T-helper 1 cell treated with Interleukin-12 subunit alpha and Interleukin-12 subunit beta and Interleukin-4 antibody, amounts not matched to agents 30 μg/mL and 1 μg/mL, for 36 hours (primary cell): Measurements from ENCODE around the gene RALBP1.

Experiments
- H3K27ac Mint-ChIP-seq: one replicate; pipeline ENCODE4 v1.8.0; 2021; ENCODE audit warnings: mild to moderate bottlenecking, mixed read lengths
- H3K27me3 Mint-ChIP-seq: one replicate; pipeline ENCODE4 v1.8.0; 2021; ENCODE audit warnings: low read depth, mixed read lengths
- H3K36me3 Mint-ChIP-seq: one replicate; pipeline ENCODE4 v1.8.0; 2021; ENCODE audit warnings: low read depth, mixed read lengths
- H3K4me1 Mint-ChIP-seq: one replicate; pipeline ENCODE4 v1.8.0; 2021; ENCODE audit warnings: low read depth, mixed read lengths
- H3K4me3 Mint-ChIP-seq: one replicate; pipeline ENCODE4 v1.8.0; 2021; ENCODE audit warnings: mild to moderate bottlenecking, moderate library complexity, mixed read lengths
- H3K9me3 Mint-ChIP-seq: one replicate; pipeline ENCODE4 v1.8.0; 2021; ENCODE audit warnings: mixed read lengths

RALBP1 gene

DNA sequence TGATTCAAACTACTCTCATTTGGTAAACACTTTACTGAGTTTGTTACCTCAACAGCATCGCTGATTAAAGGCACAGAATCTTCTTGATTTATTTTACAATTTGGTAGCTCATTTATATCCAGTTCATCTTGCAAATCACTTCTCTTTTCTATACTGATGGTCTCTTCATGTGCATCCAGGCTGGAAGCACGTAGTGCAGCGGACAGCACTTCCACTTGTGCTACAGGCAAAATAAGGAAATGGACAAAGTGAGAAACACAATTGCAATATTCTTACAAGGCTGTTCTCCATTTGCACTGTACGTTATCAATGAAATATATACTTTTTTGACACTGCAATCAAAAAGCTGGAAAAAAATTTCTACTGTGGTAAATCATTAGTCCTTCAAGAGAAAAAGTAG lies 88.0 kb downstream of the RALBP1 start:
- no peaks in the 10 kb centered on the region for H3K9me3 Mint-ChIP-seq
- no peaks in the 10 kb centered on the region for H3K4me1 Mint-ChIP-seq
- H3K27me3 Mint-ChIP-seq: no peaks in the 10 kb centered on the region
- H3K36me3 Mint-ChIP-seq: peaks cover 15% of the 10 kb centered on the region
- no peak overlapping the region for H3K4me3 Mint-ChIP-seq
- H3K27ac Mint-ChIP-seq: no peak overlapping the region

DNA sequence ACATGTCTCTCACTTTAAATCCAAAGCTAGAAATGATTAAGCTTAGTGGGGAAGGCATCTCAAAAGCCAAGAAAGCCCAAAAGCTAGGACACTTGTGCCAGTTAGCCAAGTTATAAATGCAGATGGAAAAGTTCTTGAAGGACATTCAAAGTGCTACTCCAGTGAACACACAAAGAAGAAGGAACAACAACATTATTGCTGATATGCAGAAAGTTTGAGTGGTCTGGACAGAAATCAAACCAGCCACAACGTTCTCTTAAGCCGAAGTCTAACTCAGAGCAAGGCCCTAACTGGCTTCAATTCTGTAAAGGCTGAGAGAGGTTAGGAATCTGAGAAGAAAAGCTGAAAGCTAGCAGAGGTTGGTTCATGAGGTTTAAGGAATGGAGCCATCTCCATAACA lies 90.1 kb downstream of the RALBP1 start:
- Mint-ChIP-seq H3K36me3 (peaks cover 16% of the 10 kb centered on the region), H3K9me3 (no peaks in the 10 kb centered on the region)

DNA sequence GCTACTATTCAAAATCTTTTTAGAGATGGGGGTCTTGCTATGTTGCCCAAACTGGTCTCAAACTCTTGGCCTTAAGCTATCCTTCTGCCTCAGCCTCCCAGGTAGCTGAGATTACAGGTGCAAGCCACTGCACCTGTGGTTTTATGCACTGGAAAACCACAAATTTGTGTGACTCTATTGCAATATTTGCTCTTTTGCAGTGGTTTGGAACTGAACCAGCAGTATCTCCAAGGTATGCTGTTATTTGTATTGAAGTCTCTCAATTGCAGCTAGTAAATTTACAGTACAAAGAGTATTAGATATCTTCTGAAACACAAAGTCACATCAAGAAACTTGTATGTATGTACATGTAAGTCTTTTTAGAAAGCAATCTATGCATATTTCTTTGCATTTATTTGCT lies 92.9 kb downstream of the RALBP1 start:
- H3K27me3 Mint-ChIP-seq: no peaks in the 10 kb centered on the region
- no peaks in the 10 kb centered on the region for H3K9me3 Mint-ChIP-seq
- no peak overlapping the region for H3K27ac Mint-ChIP-seq
- no peak overlapping the region for H3K4me3 Mint-ChIP-seq
- H3K36me3 Mint-ChIP-seq: peaks cover 19% of the 10 kb centered on the region
- no peaks in the 10 kb centered on the region for H3K4me1 Mint-ChIP-seq

More for the DNA sequence above, 90.1 kb downstream of the RALBP1 start:
- no peaks in the 10 kb centered on the region for H3K27me3 Mint-ChIP-seq
- no peak overlapping the region for H3K27ac Mint-ChIP-seq
- H3K4me3 Mint-ChIP-seq: no peak overlapping the region
- no peaks in the 10 kb centered on the region for H3K4me1 Mint-ChIP-seq

DNA sequence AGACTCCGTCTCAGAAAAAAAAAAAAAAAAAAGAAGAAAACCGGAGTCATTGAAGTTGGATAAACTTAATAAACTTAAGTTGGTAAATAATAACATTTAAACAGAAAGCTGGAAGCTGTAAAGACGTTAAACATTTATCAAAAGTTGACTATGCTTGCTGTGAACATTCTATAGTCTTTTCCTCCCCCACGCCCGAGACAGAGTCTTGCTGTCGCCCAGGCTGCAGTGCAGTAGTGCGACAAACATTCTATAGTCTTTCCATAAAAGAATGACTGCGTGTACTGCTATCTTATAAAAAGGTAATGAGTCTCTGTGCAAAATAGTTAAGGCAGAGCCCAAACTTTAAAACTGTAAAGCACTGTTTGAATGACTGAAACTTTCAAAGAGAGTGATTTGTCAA lies 93.9 kb downstream of the RALBP1 start:
- no peaks in the 10 kb centered on the region for H3K27me3 Mint-ChIP-seq
- no peak overlapping the region for H3K4me3 Mint-ChIP-seq
- H3K36me3 Mint-ChIP-seq: peaks cover 18% of the 10 kb centered on the region
- H3K9me3 Mint-ChIP-seq: no peaks in the 10 kb centered on the region
- H3K27ac Mint-ChIP-seq: no peak overlapping the region
- H3K4me1 Mint-ChIP-seq: no peaks in the 10 kb centered on the region

DNA sequence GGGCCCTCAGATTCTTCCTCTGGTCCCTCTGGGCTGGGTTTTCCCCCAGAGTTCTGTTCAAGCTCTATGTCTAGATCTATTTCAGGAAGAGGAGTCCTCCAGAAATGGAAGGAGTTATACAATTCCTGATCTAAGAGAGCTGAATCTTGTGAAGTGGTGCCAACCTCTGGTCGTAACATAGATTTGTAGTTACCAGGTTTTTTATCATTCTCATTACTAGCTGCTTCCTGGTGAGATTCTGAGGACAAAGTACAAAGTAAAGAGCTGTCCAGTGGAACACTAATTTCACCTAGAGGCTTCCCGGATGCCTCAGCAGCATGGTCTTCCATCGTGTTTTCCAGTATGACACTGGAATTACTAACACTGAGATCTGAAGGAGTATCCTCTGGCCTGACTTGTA lies 94.9 kb downstream of the RALBP1 start:
- Mint-ChIP-seq H3K4me3 (no peak overlapping the region), H3K27ac (no peak overlapping the region), H3K4me1 (no peaks in the 10 kb centered on the region), H3K27me3 (no peaks in the 10 kb centered on the region), H3K36me3 (peaks cover 17% of the 10 kb centered on the region), H3K9me3 (no peaks in the 10 kb centered on the region)

DNA sequence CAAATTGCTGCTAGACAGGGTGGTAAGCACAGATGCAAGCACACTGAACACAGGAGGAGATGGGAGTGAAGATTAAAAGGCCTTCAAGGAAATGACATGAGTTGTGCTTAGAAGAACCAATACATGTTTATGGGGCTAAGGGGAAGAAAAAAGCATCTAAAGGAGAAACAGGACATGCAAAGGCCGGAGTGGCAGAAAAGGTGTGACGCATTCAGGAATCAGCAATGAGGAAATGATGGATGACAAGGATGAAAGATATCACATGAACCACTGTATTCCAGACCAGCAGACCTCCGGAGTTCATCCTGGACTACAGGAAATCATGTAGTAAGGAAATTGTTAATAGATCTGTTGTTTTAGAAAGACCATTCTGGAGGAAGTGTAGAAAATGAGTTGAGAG lies 96.2 kb downstream of the RALBP1 start:
- Mint-ChIP-seq H3K27ac (no peak overlapping the region), H3K9me3 (no peaks in the 10 kb centered on the region)

DNA sequence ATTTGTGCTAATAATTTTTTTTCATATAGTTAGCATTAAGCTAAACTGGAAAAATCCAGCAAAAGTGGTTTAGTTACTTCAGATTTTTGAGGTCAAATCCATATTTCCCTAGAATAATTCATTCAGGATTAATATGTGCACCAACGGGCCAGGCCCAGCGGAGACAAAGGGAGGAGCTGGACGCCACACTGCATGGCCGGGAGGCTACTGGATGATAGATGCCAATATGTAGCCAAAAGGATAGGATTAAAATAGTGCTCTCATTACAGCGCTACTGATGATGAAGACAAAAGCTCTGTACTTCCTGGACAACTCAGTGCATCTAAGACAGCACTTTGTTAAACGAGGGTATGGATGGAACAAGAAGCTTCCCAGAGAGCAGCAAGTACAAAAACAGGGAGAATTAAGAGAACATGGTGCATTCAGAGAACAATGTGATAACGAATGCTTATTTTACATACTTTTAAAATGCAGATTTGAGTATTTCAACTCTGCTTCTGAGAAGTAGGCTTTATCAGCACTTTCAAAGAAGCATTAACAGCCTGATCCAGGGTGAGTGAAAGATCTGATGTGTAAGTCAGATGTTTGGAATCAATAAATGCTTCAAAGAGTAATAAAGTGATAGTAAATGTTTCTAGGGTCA lies 99.3 kb downstream of the RALBP1 start:
- H3K27ac Mint-ChIP-seq: no peak overlapping the region
- H3K4me1 Mint-ChIP-seq: no peaks in the 10 kb centered on the region
- no peaks in the 10 kb centered on the region for H3K9me3 Mint-ChIP-seq
- peaks cover 23% of the 10 kb centered on the region for H3K36me3 Mint-ChIP-seq
- no peak overlapping the region for H3K4me3 Mint-ChIP-seq
- no peaks in the 10 kb centered on the region for H3K27me3 Mint-ChIP-seq

More for the DNA sequence above, 96.2 kb downstream of the RALBP1 start:
- Mint-ChIP-seq H3K4me3 (no peak overlapping the region), H3K4me1 (no peaks in the 10 kb centered on the region), H3K27me3 (no peaks in the 10 kb centered on the region), H3K36me3 (peaks cover 23% of the 10 kb centered on the region)

DNA sequence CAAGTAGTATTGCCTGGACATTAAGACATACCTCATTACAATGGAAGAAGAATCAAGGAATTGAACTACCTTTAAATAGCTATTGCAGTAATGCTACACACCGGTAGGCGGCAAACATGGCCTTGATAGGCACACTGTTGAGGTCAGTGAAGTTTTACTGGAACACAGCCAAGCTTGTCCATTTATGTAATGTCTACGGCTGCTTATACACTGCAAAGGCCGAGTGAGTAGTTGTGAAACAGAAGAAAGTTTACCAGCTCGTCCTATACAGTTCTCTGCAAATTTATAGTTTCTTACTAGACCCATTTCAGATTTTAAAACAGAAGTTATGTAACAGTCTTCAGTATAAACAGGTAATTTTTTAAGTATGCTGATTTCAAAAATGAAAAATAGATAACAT lies 100.2 kb downstream of the RALBP1 start:
- Mint-ChIP-seq H3K27ac (no peak overlapping the region), H3K36me3 (peaks cover 27% of the 10 kb centered on the region), H3K9me3 (no peaks in the 10 kb centered on the region), H3K27me3 (no peaks in the 10 kb centered on the region), H3K4me1 (no peaks in the 10 kb centered on the region), H3K4me3 (no peak overlapping the region)

DNA sequence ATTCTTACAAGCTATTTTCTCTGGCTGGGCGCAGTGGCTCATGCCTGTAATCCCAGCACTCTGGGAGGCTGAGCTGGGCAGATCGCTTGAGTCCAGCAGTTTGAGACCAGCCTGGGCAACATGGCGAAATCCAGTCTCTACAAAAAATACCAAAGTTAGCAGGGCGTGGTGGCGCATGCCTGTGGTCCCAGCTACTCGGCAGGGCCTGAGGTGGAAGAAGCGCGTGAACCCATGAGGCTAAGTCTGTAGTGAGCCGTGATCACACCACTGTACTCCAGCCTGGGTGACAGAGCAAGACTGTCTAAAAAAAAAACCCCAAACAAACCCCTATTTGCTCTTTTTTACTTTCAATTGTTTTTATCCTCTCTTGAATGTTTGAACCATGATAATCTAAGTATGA lies 102.0 kb downstream of the RALBP1 start:
- Mint-ChIP-seq H3K27ac (no peak overlapping the region), H3K4me3 (no peak overlapping the region), H3K4me1 (no peaks in the 10 kb centered on the region), H3K36me3 (peaks cover 35% of the 10 kb centered on the region), H3K9me3 (peaks cover 9% of the 10 kb centered on the region), H3K27me3 (no peaks in the 10 kb centered on the region)

DNA sequence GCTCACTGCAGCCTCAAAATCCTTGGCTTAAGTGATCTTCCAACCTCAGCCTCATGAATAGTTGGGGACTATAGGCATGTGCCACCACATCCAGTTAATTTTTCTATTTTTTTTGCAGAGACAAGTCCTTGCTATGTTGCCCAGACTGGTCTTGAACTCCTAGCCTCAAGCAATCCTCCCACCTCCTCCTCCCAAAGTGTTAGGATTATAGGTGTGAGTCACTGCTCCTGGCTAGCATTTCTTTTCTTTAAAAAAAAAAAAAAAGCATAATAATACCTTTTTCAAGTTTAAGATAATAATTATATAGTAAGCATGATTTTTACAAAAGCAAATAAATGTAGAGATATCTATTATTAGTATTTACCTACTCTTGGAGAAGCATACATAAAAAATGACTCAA lies 103.0 kb downstream of the RALBP1 start:
- Mint-ChIP-seq H3K36me3 (peaks cover 39% of the 10 kb centered on the region), H3K27me3 (no peaks in the 10 kb centered on the region), H3K27ac (no peak overlapping the region), H3K9me3 (peaks cover 11% of the 10 kb centered on the region), H3K4me3 (no peak overlapping the region), H3K4me1 (no peaks in the 10 kb centered on the region)

DNA sequence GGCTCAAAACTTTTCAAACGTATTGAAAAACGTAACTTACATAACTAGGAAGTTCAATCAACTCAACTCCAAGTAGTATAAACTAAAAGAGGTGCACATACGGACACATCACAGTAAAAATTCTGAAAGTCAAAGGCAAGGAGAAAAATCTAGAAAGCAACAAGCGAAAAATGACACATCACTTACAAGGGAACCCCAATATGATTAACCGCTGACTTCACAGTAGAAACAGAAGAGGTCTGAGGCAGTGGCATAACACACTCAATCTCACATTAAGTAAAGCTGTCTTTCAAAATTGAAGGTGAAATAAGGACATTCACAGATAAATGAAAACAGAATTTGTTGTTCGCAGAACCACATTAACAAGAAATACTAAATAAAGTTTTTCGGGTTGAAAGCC lies 106.4 kb downstream of the RALBP1 start:
- no peaks in the 10 kb centered on the region for H3K27me3 Mint-ChIP-seq
- H3K9me3 Mint-ChIP-seq: peaks cover 11% of the 10 kb centered on the region
- H3K36me3 Mint-ChIP-seq: peaks cover 36% of the 10 kb centered on the region
- no peak overlapping the region for H3K4me3 Mint-ChIP-seq
- no peak overlapping the region for H3K27ac Mint-ChIP-seq
- H3K4me1 Mint-ChIP-seq: no peaks in the 10 kb centered on the region

DNA sequence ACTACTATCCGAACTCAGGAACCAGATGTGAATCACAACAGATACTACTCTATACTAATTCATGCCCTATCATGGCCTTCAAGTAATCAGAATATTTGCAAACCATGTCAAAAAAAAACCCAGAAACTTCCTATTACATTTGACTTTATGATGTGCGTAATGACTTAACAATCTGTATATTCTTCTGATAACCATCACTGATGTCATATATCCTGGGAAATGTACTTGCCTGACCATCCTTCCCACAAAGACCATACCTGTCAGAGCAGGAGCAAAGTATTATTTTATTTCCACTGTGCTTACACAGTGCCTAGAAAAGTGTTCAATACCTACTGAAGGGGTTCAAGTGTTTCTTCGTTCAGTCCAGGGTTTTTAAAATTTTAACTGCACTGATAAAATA lies 111.5 kb downstream of the RALBP1 start:
- Mint-ChIP-seq H3K9me3 (peaks cover 7% of the 10 kb centered on the region), H3K4me1 (peaks cover 2% of the 10 kb centered on the region), H3K36me3 (peaks cover 30% of the 10 kb centered on the region), H3K4me3 (no peak overlapping the region), H3K27ac (no peak overlapping the region), H3K27me3 (no peaks in the 10 kb centered on the region)
